ENCODE data around the gene ARHGAP26.
A peak's percentile ranks its signal among the peaks of the same experiment; 100 is the strongest.

Gene ARHGAP26

DNA sequence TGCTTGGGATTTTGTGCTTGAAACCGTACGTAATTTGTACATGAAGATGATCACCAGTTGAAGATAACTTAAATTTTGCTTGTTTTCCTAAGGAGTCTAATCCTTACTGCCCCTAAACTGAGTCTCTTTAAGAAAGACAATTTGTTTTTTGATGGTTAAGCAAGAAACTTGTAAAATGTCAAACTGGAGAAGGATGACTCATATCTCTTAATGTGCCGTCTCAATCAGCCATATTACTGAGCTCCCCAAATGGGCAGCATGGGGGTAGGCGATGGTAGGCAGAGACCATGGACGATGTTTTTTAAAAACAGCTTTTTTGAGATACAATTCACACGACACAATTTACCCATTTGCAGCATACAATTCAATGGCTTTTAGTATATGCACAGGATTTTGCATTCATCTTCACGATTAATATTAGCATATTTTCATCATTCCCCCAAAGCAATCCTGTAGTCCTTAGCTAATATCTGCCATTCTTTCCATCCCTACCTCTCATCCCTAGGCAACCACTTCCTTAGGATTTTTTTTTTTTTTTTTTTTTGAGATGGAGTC lies 14.3 kb downstream of the ARHGAP26 start:
- DNase-seq, result peak; percentile 12

DNA sequence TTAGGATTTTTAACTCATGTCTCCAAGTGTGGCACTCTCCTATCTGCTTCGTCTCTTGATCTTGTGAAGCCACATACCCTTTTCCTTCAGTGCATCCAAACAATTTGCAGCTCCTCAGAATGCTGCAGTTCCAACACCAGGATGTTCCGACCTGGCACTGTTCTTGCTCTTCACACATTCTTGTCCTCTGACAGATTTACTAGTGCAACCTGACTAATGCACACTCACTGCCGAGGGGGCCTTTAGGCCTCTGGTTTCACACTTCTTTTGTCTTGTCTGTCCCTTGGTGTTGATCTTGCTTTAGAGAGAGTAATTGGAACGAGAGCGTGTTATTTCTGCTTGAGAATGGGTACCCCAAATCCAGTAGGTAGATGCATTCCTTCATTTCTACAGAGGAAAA lies 15.0 kb downstream of the ARHGAP26 start:
- no peak for DNase-seq

DNA sequence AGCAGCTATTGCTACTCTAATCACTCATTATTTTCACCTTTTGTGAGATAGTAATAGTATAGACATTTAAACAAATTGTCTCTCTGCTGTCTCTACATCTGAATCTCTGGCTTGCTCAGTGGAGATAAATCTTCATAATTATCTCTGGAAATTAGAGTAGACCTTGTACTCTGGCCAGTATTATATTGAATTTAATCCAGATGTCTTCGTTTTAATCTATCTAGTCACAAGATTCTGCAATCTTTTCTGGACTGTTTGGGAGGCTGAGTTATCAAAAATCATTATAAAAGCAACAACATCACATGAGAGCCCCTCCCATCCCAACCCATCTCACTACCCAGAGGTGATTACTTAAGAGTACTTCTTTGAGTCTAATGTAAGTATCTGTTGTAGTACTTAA lies 19.0 kb downstream of the ARHGAP26 start:
- no peak for DNase-seq

DNA sequence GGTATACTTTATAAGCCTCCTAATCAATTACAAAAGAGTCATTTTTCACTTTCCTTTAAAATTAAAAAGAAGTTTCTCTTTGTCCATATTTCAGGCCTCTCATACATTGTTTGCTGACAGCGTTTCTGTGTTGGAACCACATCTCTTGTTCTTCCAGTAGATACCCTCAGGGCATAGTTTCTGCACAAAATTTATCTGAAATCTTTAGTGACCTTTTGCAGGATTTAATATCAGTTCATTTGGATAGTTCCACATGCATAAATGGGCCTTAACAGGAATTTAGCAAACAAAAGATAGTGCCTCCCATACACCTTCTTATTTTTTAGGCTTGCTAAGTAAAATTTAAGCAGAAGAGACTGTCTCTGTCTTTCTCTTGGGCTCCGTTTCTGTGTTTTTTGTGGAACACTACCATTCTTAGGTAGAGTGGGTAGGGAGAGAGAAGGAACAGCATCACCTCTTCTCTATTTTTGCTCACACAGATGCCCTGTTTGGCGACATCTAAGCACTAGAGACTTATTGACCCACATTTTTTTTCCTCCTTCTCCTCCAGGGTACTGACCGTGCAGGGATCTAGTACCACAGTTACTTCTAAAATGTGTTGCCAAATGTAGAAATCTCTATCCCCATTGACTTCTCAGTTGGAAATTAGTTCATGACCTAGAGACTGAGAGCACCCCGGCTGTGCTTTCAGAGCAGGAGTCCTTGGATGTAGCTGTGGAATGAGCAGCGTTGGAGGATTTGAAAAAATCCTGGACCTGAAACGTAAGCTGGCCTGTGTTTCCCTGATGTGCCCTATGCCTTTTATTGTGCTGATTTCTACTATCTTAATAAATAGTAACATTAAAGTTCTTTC lies 22.1 kb downstream of the ARHGAP26 start:
- DNase-seq, result no peak

DNA sequence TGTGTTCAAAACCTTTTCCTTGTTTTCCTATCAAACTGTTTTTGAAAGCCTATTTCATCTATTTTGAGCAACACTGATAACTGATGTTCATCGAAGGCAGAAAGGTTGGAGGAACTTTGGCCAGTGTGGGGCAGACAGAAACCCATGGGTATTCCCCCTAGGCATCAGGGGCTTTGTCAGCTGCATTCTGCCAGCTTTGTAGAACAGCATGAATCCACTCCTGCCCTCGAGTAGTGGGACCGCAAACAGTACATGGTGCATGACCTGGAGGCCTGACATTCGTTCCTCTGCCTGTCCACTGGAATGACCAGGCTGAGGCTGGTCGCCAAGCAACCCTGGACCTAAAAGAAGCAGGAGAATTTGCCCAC lies 22.7 kb downstream of the ARHGAP26 start:
- DNase-seq, result no peak

DNA sequence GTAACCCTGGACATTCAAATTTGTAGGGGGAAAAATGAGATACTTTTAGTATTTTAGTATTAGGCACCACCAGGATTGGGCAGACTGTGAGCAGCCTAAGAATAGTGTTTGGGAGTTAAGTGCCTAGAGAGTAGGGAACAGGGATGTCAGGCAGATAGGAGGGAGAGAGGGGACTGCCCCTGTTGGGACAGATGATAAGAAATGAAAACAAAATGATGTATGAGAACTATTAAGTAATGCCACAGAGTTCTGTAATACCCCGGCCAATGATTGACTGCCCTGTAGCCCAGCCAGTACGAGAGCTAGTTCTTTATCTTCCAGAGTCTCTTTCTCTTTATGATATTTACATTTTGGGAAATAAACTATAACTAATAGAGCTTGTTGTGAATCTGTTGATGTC lies 24.4 kb downstream of the ARHGAP26 start:
- DNase-seq, result no peak

DNA sequence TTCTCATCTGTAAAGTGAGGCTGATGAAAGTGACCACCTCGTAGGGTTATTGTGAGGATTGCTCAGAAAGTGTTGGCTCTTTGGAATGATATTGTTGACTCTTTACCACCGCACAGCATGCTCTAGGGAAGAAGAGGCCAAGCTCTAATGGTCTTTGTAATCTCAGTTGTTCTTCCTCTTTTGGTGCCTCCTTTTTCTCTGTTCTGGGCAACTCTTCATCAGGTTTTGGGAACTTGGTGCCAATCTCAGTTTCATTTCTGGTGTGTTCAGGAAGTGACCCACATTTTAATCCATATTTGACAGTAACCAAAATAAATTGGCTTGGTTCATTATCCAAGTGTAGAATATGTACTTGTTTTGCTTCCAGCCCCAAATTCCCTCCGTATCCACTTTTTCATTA lies 25.1 kb downstream of the ARHGAP26 start:
- DNase-seq, result no peak

DNA sequence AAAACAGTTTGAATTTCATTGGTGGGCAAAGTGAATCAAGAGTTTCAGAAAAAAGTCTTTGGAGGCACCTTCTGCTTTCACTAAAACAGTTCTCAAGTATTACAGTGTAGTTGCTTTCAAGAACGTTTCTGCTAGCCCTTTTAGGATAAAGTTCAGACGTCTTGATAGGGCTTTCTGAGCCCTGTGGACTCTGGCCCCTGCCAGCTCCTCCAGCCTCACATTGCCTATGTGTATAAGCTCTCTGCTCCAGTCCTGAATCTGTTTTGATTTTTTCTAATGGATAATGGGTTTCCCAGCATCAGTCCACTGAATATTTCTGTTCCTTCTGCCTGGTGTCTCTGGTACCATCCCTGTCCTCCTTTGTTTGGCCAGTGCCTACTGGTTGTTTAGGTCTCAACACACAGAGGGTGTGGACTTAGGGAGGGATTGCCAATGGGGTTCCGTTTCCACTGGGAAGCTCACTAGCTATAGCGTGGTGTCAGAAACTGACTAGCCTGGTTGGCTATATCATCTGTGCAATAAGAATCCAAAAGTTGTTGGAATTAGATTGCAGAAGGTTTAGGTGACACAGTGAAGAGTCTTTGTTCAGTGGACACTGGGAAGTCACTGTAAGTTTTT lies 26.4 kb downstream of the ARHGAP26 start:
- DNase-seq, result no peak

DNA sequence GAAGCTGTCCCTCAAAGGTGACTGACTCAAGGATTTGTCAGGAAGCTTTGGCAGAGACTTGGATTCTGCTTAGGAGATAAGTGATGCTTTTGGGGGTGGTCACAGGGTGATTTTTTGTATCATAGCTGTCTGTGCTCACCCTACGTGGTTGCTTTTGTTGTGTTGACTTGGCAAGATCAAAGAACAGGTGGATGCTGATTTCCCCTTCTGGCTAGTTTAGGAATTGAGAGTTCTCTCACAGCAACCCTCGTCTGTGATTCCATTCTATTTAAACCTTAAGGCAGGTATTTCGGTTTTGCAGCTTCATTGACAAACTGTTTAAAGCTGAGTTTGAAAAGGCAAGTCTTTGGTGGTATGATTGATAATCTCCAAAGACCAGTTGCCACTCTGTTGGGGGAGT lies 27.2 kb downstream of the ARHGAP26 start:
- DNase-seq, result no peak

DNA sequence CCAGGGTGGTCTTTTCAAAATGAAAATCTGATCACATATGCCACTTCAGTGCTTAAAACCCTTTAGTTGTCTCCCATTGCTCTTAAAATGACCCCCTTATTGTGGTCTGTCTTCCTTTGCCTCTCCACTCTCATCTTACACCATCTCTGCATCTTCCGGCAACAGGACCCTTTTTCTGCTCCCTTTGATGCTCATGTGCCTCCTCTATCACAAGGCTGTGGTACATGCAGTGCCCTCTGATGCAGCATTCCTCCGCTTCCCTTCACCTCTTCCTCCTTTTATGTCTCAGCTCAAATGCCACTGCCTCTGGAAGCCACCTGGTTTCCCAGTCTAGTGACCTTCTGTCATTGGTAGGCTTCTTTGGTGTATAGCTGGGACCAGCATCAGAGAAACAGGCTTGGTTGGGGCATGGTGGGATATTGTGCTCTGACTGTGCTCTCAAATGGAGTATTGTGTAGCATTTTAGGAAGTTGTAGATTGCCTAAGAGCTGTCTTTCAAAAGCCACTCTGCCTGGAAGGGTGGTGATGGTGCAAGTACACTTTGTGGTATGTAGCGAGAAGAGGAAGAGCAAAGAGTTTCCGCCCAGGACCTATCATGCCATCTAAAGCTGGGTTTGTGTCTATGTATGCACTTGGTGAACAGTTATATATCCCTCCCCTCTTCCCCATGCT lies 28.1 kb downstream of the ARHGAP26 start:
- DNase-seq, result peak; percentile 57

DNA sequence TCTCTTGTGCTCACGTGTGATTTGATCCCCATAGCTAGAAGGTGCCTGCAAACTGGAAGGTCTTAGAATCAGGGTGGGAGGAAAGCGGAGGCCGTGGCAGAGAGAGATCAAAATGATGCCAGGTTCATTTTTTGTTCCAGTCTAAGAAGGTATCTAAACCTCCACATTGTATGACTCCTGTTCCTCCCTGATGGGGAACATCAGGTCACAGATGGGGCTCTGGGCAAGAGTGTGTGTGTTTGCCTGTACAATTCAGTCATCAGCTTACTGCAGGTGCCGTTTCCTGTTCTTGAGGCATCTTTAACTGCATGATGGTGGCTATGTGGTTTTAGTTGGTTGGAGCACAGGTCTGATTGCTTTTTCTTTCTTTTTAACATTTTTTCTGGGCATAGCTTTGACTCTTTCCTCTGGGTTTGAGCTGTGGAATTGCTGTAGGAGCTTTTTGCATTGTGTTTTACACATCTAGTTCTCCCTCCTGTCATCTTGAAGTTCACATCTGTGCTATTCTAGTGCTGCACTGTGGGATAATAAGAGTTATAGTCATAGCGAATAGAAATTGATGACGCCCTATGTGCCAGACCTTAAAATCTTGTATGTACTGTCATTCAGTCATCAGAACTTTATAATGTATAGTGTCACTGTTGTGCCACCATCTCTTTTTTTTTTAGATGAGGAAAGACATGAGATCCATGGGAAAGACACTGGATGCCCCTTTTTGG lies 30.8 kb downstream of the ARHGAP26 start:
- DNase-seq, result peak; percentile 30

DNA sequence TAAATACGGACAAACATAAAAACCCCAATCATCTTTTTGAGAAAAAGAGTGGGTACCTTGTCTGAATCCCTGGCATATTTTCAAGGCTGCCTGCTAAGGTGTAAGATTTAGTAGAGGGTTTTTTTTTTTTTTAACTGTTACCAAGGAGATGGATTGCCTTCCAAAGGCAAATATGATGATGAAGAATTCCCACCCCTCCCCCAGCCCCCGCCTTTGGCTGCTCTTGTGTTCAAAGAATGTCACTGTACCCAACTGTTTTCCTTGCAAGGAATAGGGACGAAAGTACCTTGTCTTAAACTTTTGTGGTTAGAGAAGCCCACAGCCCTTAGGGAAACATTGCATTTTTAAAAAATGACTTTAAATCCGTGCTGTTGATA lies 31.3 kb downstream of the ARHGAP26 start:
- no peak for DNase-seq

DNA sequence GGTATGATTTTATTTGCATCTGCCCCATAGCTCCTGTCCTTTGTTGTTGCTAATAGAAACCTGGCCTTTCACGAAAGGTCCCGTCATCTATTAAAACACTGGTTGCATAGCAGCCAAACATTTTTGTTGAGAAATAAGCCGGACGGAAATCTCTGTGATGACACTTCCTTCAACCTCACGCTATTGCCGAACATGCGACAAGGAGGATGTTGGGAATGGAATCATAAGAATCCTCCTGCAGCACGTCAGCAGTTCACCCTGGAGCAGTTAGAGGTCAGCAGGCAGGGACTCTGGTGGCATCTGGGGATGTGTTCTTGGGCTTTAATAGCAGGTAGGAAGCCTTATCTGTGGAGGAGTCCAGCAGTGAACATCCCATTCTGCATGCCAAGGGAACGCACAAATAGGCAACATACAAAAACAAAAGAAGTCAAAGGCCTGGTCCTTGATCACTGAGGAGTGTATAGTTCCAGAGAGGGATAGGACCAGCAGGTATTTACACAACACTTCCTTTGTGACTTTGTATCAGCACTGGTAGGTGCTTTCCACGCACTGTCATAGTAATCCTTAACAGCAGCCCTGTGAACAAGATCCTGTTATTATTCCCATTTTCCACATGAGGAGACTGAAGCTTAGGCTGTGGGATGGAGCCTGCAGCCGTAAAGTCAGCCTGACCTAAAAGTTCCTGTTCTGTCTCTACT lies 33.4 kb downstream of the ARHGAP26 start:
- no peak for DNase-seq

DNA sequence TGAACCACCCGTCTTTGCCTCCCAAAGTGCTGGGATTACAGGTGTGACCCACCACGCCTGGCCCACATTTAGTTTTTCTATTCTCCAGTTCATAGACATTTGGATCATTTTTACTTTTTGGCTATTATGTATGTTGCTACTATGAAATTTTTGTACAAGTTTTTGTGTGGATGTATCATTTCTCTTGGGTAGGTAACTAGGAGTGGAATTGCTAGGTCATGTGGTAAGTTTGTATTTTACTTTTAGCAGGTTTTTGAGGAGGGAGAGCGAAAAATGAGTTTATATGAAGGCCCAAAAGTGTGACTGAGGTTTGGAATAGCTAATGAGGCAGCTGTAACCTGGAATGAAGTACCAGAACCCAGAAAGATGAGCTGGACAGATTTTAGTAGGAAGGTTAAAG lies 35.2 kb downstream of the ARHGAP26 start:
- no peak for DNase-seq

DNA sequence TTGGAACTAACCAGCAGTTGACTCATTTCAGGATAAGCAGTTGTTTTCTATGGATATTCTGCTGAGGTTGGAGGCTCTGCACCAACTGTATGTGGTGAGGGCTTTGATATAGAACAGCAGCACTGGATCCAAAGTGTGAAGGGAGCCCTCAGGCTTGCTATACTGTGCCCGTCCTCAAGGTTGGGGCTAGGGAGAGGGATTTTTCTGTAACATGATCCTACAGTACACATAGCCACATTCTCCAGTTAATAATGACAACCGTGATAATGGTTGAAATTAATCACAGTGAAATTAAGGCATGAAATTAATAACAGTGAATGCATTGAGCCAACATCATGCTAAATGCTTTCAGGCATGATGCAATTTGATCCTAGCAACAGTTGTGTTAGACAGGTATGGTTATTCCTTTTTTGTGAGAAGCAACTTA lies 36.7 kb downstream of the ARHGAP26 start:
- no peak for DNase-seq

DNA sequence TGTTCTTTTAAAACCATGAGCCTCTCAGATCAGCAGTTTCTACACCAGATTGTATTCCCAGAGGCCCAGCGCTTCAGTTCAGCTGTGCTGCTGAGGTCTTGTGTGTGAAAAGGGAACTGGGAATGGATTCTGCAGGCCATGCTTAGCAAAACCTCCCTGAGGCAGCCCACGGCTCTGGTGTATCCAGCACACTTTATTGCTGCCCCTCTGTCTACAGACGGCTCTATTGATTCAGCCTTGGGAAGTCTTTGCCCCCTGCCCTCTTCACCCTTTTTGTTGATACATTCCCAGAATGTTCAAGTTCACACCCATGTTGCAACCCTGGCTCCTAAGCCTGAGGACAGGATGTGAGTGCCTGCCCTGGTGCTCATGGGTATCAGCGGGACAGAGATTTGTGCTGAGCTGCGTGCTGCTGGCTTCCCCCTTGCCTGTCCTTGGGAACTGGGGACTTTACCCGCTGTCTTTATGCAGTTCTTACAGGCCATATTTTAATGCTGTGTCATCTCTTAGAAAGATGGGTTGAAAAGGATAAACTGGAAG lies 37.3 kb downstream of the ARHGAP26 start:
- DNase-seq, result no peak

DNA sequence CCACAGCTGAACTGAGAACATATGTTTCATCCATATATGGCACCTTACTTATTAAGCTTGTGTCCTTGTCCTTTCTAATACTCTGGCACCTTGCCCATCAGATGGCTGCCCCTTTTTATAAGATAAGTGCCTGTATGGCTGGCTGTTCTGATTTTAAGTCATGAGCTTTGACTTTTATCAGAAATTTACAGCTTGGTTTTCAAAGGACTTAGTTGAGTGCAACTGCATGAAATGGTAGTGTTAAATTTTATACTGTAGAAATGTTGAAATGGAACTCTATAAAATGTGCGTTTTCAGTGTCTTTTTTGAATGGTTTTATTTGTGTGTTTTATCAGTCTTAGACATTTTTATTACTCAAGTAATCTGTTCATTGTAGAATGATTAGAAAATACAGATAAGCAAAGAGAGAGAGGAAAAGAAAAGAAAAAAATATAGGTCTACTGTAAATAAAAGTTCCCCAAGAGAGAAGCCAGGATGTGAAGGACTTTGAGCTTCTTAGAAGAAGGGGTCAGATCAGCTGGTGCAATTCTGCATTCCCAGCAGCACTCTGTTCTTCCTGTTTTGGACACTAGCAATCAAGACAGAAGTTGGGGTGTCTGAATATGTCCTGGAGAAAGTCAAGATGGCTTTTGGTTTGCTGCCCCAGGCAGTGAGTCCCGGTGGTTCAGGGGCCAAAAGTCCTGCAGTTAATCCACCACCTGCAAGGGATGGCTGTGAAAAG lies 38.9 kb downstream of the ARHGAP26 start:
- DNase-seq, result no peak

DNA sequence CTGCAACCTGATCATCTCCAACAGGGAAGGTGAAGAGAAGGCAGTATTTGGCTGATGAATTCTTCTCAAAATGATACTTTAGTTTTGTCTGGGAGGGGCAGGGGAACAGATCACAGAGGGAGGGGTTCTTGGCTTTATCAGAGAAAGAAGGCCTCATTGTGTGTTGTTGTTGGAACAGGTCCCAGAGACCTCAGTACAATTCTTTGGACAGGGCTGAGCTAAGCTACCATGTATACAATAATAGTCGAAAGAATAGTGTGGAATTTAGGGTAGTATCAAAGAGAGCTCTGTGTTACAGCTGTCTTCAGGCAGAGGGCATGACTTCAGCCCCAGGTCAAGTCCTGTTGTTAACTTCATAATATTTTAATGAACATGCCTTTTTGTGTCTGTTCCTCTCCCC lies 39.9 kb downstream of the ARHGAP26 start:
- DNase-seq, result no peak

DNA sequence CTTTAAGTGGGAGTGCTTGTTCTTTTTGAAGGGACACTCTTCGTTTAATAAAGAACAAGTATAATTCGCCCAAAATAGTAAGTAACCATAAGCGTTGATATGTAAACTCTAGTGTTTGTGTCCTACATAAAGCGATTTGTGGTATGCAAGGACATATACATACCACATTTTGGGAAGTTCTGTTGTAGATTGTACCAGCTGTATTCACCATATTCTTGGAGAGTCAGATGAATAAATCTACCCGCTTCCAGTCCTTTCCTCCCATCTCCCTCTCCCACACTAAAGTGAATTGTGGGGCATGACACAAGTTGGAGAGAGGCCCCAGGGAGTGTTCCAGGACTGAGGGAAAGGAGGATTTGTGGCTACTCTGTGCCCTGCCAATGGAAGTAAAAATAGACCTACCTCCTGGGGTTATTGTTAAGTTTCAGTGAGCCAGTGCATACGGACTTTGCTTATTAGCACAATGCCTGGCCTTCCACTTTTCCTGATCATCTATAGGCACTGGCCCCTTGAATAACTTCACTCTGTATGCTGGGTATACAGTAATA lies 40.6 kb downstream of the ARHGAP26 start:
- DNase-seq, result no peak

DNA sequence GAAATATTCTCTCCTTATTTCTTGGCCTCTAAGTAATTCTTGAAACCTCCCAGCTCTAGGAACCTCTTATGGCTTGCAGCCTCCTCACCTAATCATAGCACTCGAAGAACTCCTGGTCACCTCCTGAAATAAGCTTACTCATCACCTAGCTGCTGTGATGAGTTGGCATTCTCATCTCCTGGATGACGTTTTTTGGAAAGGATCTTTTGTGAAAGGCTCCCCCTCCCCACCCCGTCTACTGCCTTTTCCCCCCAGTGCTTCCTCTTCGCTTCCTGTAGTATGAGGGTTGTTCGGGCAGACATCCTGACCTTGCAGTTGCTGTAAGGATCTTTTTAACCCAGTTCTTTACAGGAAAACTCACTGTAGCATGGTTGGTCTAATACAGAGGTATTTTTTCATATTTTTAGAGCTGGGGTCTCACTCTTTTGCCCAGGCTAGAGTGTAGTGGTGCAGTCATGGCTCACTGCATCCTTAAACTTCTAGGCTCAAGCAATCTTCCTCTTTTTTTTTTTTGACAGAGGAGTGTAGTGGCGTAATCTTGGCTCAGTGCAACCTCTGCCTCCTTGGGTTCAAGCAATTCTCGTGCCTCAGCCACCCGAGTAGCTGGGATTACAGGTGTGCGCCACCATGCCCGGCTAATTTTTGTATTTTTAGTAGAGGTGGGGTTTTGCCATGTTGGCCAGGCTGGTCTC lies 41.8 kb downstream of the ARHGAP26 start:
- no peak for DNase-seq

DNA sequence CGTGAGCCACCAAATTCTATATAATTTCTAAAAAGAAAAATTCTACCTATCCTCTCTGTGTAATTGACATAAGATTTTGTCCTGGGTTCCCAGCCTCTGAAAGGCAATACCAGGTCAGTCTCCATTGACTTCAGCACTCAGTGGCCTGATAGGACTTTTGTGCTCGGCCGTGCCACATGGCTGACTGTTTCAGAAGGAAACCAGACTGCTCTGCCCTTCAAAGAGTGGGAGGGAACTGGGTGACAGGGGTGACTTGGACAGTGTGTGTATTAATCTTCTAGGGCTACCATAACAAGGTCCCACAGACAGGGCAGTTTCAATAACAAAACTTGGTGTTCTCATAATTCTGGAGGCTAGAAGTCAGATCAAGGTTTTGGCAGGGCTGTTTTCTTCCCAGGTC lies 43.0 kb downstream of the ARHGAP26 start:
- no peak for DNase-seq

Data from NK-92 treated with Interleukin-12 subunit alpha and Interleukin-12 subunit beta, amount 100 ng/mL, for 24 hours (cell line).